Stimulated activated CD4-positive, alpha-beta T cell treated with anti-CD3 and anti-CD28 coated beads, Interleukin-4, amount 100 ng/mL, for 1 hour (primary cell): ENCODE measurements around the gene C1QBP.
"Not testable (repeated sequence)": the region's sequence is repeated elsewhere in the genome, so short reads cannot be mapped to it uniquely, and the experiment has no call there.

Experiments
- DNase-seq: peaks from one replicate; pipeline ENCODE4 v3.0.0-alpha.2; 2020

C1QBP gene

GRCh38 chr17:5438716-5439445 lies at the start of gene C1QBP:
TSS of gene C1QBP (minus strand) at chr17:5439155. CDS start at chr17:5439073, 82 bp downstream.
- DNase-seq: peak; percentile 92

- no peak for DNase-seq
Measured at GRCh38 chr17:5488752-5489151, 49.8 kb upstream of the C1QBP start.

GRCh38 chr17:5486206-5487124 lies 47.5 kb upstream of the C1QBP start, which contains the start of gene MIS12:
TSS of gene MIS12 (plus strand) at chr17:5486566. CDS start at chr17:5488863, 2,297 bp downstream.
- DNase-seq: peak; percentile 93

GRCh38 chr17:5485270-5486205 lies 46.6 kb upstream of the C1QBP start, which contains the start of gene DERL2:
TSS of gene DERL2 (minus strand) at chr17:5486178. CDS start at chr17:5486161, 17 bp downstream.
- no peak for DNase-seq

- DNase-seq: no peak
Measured at GRCh38 chr17:5481451-5481850, 42.5 kb upstream of the C1QBP start.

GRCh38 chr17:5480962-5481361 lies 42.0 kb upstream of the C1QBP start:
- no peak for DNase-seq

GRCh38 chr17:5478992-5479391 lies 40.0 kb upstream of the C1QBP start:
- DNase-seq: no peak

- no peak for DNase-seq
Measured at GRCh38 chr17:5473906-5474305, 35.0 kb upstream of the C1QBP start.

GRCh38 chr17:5472511-5472910 lies 33.6 kb upstream of the C1QBP start:
- no peak for DNase-seq

GRCh38 chr17:5468075-5468473 lies 29.1 kb upstream of the C1QBP start:
- peak; percentile 40 for DNase-seq

GRCh38 chr17:5467416-5467815 lies 28.5 kb upstream of the C1QBP start:
- no peak for DNase-seq

- no peak for DNase-seq
Measured at GRCh38 chr17:5466295-5466694, 27.3 kb upstream of the C1QBP start.

- DNase-seq: no peak
Measured at GRCh38 chr17:5464717-5465507, 26.0 kb upstream of the C1QBP start.

- no peak for DNase-seq
Measured at GRCh38 chr17:5446786-5447185, 7.8 kb upstream of the C1QBP start.

GRCh38 chr17:5444209-5444608 lies 5.3 kb upstream of the C1QBP start:
- DNase-seq: no peak

- DNase-seq: no peak
Measured at GRCh38 chr17:5443728-5444127, 4.8 kb upstream of the C1QBP start.

GRCh38 chr17:5439446-5439764 lies 450 bp upstream of the C1QBP start:
- DNase-seq: no peak

GRCh38 chr17:5437721-5438317 lies 1.1 kb downstream of the C1QBP start:
- DNase-seq: no peak

GRCh38 chr17:5435781-5436315 lies 3.1 kb downstream of the C1QBP start:
- DNase-seq: not testable (repeated sequence)

- no peak for DNase-seq
Measured at GRCh38 chr17:5434984-5435383, 4.0 kb downstream of the C1QBP start.

GRCh38 chr17:5431949-5432556 lies 6.9 kb downstream of the C1QBP start:
- no peak for DNase-seq
